Ovary (tissue), 3 donors: ENCODE measurements around the gene FOXN1.

Experiments used
- POLR2A ChIP-seq: fragments of 450-650 bp; IDR thresholded peaks from one replicate; pipeline ENCODE4 v1.6.1; 2017; ENCODE audit warnings: antibody characterized with exemption, mild to moderate bottlenecking, moderate library complexity
- TF ChIP-seq, protein P1 (sequence below), 3 donors: fragments of 450-650 bp in 2 of 3; fragments of 200-600 bp in 1 of 3; IDR thresholded peaks; one replicate each; pipeline versions ENCODE4 v1.5.1 to v1.8.0; 2016 to 2022; ENCODE audit warnings: antibody characterized with exemption in 3 of 3, mild to moderate bottlenecking in 1 of 3
- donor health status: DM: no; HTN: no; CAD: no.

DNA sequence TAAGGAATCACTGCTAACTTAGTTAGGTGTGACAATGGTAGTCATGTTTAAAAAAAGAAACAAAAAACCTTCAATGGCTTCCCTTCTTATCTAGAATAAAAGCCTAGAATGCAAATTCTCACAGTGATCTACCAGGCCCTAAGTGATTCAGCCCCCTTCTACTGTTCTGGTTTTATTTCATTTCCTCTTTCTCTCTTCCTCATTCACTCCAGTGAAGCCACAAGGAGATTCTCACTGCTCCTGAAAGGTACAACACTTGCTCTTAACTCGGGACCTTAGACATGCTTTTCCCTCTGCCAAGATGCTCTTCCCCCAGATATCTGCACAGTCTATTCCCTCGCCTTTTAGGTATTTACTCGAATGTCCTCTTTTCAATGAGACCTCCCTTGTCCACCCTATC lies 61.5 kb downstream of the FOXN1 start:
- TF ChIP-seq, protein P1, sequence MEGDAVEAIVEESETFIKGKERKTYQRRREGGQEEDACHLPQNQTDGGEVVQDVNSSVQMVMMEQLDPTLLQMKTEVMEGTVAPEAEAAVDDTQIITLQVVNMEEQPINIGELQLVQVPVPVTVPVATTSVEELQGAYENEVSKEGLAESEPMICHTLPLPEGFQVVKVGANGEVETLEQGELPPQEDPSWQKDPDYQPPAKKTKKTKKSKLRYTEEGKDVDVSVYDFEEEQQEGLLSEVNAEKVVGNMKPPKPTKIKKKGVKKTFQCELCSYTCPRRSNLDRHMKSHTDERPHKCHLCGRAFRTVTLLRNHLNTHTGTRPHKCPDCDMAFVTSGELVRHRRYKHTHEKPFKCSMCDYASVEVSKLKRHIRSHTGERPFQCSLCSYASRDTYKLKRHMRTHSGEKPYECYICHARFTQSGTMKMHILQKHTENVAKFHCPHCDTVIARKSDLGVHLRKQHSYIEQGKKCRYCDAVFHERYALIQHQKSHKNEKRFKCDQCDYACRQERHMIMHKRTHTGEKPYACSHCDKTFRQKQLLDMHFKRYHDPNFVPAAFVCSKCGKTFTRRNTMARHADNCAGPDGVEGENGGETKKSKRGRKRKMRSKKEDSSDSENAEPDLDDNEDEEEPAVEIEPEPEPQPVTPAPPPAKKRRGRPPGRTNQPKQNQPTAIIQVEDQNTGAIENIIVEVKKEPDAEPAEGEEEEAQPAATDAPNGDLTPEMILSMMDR (IDR thresholded peaks at IDR 0.05) = no peak
- no peak for TF ChIP-seq POLR2A
